ENCODE data around the gene AMIGO2.
"Not testable (repeated sequence)": the region's sequence is repeated elsewhere in the genome, so short reads cannot be mapped to it uniquely, and the experiment has no call there.

Gene AMIGO2, protein sequence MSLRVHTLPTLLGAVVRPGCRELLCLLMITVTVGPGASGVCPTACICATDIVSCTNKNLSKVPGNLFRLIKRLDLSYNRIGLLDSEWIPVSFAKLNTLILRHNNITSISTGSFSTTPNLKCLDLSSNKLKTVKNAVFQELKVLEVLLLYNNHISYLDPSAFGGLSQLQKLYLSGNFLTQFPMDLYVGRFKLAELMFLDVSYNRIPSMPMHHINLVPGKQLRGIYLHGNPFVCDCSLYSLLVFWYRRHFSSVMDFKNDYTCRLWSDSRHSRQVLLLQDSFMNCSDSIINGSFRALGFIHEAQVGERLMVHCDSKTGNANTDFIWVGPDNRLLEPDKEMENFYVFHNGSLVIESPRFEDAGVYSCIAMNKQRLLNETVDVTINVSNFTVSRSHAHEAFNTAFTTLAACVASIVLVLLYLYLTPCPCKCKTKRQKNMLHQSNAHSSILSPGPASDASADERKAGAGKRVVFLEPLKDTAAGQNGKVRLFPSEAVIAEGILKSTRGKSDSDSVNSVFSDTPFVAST

DNA sequence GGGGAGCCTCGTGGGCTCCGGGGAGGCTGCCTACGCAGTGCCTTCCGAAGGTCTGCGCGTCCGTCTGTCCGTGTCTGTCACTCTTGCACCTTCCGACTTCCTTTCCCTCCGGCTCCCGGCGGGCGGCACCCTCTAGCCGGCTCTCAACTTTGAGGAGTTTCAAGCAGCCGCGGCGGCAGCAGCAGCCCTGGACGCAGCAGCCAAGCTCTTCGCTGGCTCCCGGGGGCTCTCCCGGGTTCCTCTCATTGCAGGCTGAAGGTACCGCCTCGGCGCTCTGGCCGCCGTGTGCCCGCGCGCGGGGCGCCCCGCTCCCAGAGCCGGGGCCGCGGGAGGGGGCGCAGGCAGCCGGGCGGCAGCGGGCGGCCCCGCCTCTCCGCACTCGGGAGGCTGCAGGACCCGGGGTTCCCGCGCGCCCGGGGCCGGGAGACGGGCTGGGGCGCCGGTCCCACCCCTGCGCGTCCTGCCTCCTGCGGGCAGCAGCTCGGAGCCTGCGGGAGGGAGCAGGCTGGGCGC is at the start of gene AMIGO2, which contains the start of gene PCED1B:
Gene AMIGO2 (minus strand): TSS at position 492 of the 513 bp plus-strand sequence. CDS start 957 bp downstream, outside the sequence.
Gene PCED1B (plus strand): TSS at position 154 of the 513 bp plus-strand sequence. CDS start 155,443 bp downstream, outside the sequence.
- DNase-seq (ENCODE audit: low spot score in 2 of 2) (peak; percentile 39 to 81), ATAC-seq (peak; percentile 70)
- Mint-ChIP-seq H3K36me3 (peaks cover 22% of the 10 kb centered on the region), H3K4me1 (peaks cover 70% of the 10 kb centered on the region), H3K9me3 (no peaks in the 10 kb centered on the region), H3K4me3 (peak within 1 kb of the TSS; percentile 94), H3K27ac (peak within 1 kb of the TSS; percentile 98)

DNA sequence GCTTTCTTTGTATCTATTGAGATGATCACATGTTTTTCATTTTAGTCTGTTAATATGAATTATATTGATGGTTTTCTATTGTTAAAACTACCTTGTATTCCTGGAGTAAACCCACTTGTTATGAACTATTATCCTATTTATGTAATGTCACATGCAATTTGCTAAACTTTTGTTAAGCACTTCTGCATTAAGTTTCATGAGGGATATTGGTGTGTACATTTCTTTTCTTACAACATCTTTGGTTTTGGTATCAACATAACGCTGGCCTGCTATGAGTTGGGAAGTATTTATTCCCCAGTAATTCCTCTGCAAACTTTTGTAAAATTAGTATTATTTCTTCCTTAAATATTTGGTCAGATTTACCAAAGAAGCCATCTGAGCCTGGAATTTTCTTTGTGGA is 46.5 kb upstream of the AMIGO2 start:
- no peaks in the 10 kb centered on the region for H3K36me3 Mint-ChIP-seq
- no peaks in the 10 kb centered on the region for H3K9me3 Mint-ChIP-seq
- ATAC-seq = no peak
- DNase-seq (ENCODE audit: low spot score in 2 of 2) = no peak
- peaks cover 11% of the 10 kb centered on the region for H3K4me1 Mint-ChIP-seq
- H3K27ac Mint-ChIP-seq = no peak overlapping the region
- no peak overlapping the region for H3K4me3 Mint-ChIP-seq

DNA sequence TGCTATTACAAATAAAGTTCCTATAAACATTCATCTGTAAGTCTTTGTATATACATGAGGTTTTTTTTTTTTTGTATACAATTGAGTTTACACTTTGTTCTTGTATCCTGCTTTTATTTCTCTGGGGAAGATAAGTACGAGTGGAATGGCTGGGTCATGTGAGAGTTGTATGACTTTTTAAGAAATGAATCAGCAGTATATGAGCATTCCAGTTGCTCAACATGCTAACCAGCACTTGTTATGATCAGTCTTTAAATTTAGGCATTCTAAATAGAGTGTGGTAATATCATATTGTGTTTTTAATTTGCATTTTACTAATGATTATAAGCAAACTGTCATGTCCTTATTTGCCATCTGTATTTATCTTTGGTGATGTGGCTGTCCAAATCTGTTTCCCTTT is 44.7 kb upstream of the AMIGO2 start:
- H3K27ac Mint-ChIP-seq = no peak overlapping the region
- no peak overlapping the region for H3K4me3 Mint-ChIP-seq
- H3K9me3 Mint-ChIP-seq = no peaks in the 10 kb centered on the region
- no peaks in the 10 kb centered on the region for H3K36me3 Mint-ChIP-seq
- peaks cover 19% of the 10 kb centered on the region for H3K4me1 Mint-ChIP-seq
- ATAC-seq (no peak), DNase-seq (ENCODE audit: low spot score in 2 of 2) (no peak)

DNA sequence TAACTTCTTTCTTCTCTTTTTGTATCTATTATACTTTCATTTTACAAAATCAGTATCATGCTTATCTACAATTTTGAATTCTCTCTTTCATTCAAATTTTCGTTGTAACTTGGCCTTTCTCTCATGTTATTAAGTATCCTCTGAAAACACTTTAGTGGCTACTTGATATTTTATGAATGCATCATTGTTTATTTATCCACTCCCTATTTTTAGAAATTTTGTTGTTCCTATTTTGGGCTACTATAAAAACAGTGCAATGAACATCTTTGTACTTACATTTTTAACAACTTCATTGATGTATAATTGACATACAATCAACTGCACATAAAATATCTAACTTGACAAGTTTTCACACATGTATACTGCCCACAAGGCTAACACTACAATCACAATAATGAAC is 44.0 kb upstream of the AMIGO2 start:
- Mint-ChIP-seq H3K27ac (no peak overlapping the region), H3K4me1 (peaks cover 19% of the 10 kb centered on the region), H3K9me3 (no peaks in the 10 kb centered on the region), H3K4me3 (no peak overlapping the region), H3K36me3 (no peaks in the 10 kb centered on the region)
- ATAC-seq (no peak), DNase-seq (ENCODE audit: low spot score in 2 of 2) (no peak)

DNA sequence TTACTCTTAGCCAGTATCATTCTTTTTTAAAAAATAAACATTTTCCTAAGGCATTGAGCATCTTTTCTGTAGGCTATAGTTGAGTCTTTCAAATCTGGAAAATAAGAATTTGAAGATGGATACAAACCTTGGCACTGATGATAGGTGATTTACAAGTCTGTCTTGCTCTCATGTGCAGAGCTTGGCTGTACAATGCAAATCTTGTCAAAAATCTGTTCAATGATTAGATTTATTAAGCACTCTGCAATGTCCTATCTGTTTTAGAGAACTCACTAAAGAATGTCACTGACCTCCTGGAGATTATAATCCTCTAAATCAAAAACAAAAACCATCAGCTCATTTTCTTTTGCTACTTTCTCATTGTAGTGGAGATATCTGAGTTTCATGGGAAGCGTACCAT is 42.8 kb upstream of the AMIGO2 start:
- Mint-ChIP-seq H3K36me3 (no peaks in the 10 kb centered on the region), H3K27ac (no peak overlapping the region), H3K4me3 (no peak overlapping the region), H3K4me1 (peaks cover 19% of the 10 kb centered on the region), H3K9me3 (no peaks in the 10 kb centered on the region)
- no peak for ATAC-seq
- no peak for DNase-seq (ENCODE audit: low spot score in 2 of 2)

DNA sequence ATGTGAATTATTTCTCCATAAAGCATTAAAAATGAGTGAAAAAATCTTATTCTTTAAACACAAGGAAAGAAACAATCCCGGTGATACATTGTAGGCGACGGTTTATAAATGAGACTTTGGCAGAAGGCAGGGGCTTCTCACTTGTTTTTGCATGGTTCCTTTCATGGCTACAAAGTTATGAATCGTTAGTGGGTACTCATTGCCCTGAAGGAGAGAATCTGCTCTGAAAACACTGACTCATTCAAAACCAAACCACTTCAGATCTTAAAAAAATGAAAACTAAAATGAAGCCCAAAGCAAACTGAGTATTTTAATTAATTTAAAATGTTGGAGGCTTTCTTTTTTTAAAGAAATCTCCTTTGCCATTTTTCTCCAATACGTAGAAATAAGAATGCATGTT is 41.4 kb upstream of the AMIGO2 start:
- Mint-ChIP-seq H3K27ac (peak overlapping the region; percentile 86), H3K4me3 (peak overlapping the region; percentile 14), H3K36me3 (no peaks in the 10 kb centered on the region), H3K9me3 (no peaks in the 10 kb centered on the region), H3K4me1 (peaks cover 19% of the 10 kb centered on the region)
- peak; percentile 98 for ATAC-seq
- no peak for DNase-seq (ENCODE audit: low spot score in 2 of 2)

DNA sequence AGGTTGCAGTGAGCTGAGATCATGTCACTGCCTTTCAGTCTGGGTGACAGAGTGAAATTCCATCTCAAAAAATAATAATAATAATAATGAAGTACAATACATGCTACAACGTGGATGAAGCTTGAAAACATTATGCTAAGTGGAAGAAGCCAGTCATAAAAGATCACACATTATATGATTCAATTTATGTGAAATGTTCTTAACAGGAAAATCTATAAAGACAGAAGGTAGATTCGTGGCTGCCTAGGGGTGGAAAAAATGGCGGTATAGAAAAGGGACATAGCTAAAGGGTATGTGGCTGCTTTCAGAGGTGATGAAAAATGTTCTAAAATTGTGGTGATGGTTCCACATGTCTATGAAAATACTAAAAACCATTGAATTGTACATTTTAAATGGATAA is 41.0 kb upstream of the AMIGO2 start:
- H3K4me3 Mint-ChIP-seq = peak overlapping the region; percentile 14
- DNase-seq (ENCODE audit: low spot score in 2 of 2) (no peak), ATAC-seq (peak; percentile 91)
- no peaks in the 10 kb centered on the region for H3K36me3 Mint-ChIP-seq
- no peaks in the 10 kb centered on the region for H3K9me3 Mint-ChIP-seq
- H3K27ac Mint-ChIP-seq = peak overlapping the region; percentile 86
- peaks cover 19% of the 10 kb centered on the region for H3K4me1 Mint-ChIP-seq

- peaks cover 14% of the 10 kb centered on the region for H3K4me1 Mint-ChIP-seq
- not testable (repeated sequence) for H3K9me3 Mint-ChIP-seq; DNase-seq (ENCODE audit: low spot score in 2 of 2); H3K27ac Mint-ChIP-seq; H3K36me3 Mint-ChIP-seq; H3K4me3 Mint-ChIP-seq; ATAC-seq
Measured at GRCh38 chr12:47117305-47117704, 37.5 kb upstream of the AMIGO2 start.

GRCh38 chr12:47114481-47114892 is 34.7 kb upstream of the AMIGO2 start:
- DNase-seq (ENCODE audit: low spot score in 2 of 2) (no peak), ATAC-seq (no peak)
- Mint-ChIP-seq H3K27ac (no peak overlapping the region), H3K4me1 (peaks cover 17% of the 10 kb centered on the region), H3K36me3 (no peaks in the 10 kb centered on the region), H3K9me3 (no peaks in the 10 kb centered on the region), H3K4me3 (no peak overlapping the region)

DNA sequence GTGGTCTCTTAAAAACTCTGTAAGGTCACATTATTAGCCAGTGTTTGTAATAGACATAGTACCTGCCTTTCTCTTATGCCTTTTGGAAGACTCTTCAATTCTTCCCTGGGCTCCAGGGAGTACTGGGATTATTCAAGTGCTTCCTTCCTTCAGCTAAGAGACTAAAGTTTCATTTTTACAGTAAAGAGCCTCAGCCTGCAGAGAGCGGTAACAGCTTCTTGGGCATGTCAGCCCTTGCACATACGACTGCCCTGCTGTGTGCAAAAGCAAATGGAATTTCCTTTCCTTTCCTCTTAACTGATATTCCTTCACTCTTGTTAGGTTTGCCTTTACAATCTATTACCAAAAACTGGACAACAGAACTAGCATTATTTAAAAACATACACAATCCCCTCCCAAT is 32.9 kb upstream of the AMIGO2 start:
- Mint-ChIP-seq H3K27ac (no peak overlapping the region), H3K36me3 (no peaks in the 10 kb centered on the region), H3K4me3 (no peak overlapping the region)

DNA sequence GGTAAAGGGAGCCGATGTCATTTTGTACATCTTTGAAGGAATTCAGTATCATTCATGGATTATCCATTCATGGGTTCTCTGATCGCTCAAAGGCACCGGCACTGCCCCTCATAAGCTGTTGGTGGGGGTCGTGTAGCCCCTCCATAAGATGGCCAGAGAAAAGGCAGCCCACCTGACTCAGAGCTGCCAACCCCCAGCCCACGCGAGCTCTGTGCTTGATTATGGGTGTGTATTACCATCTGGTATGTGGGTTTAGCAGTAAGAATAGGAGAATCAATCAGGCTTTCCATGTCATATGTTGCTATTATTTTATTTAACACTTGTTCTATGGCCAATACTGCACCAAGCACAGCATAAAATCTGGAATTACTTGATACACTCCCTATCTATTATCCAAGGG is 32.1 kb upstream of the AMIGO2 start:
- H3K36me3 Mint-ChIP-seq = no peaks in the 10 kb centered on the region
- peak overlapping the region; percentile 18 for H3K27ac Mint-ChIP-seq
- peaks cover 22% of the 10 kb centered on the region for H3K4me1 Mint-ChIP-seq
- DNase-seq (ENCODE audit: low spot score in 2 of 2) = no peak
- H3K4me3 Mint-ChIP-seq = peak overlapping the region; percentile 21
- peak; percentile 60 for ATAC-seq
- H3K9me3 Mint-ChIP-seq = no peaks in the 10 kb centered on the region

More for the DNA sequence above, 32.9 kb upstream of the AMIGO2 start:
- ATAC-seq (no peak), DNase-seq (ENCODE audit: low spot score in 2 of 2) (no peak)
- H3K9me3 Mint-ChIP-seq = no peaks in the 10 kb centered on the region
- H3K4me1 Mint-ChIP-seq = peaks cover 17% of the 10 kb centered on the region

DNA sequence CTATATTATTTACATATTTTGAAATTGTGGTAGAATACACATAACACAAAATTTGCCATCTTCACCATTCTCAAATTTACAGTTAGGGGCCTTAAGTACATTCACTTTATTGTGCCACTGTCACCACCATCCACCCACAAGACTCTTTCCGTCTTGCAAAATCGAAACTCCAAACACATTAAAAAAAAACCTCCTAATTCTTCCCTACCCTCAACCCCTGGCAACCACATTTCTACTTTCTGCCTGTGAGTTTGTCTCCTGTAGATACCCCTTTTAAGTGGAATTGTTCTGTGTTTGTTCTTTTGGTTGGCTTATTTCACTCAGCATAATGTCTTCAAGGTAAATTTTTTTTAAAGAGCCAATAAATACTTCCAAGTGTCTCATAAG is 31.6 kb upstream of the AMIGO2 start:
- H3K4me1 Mint-ChIP-seq = peaks cover 22% of the 10 kb centered on the region
- no peaks in the 10 kb centered on the region for H3K36me3 Mint-ChIP-seq
- ATAC-seq = peak; percentile 89
- no peaks in the 10 kb centered on the region for H3K9me3 Mint-ChIP-seq
- peak overlapping the region; percentile 21 for H3K4me3 Mint-ChIP-seq
- DNase-seq (ENCODE audit: low spot score in 2 of 2) = peak in 1 of 2 donors; percentile 60
- peak overlapping the region; percentile 18 for H3K27ac Mint-ChIP-seq

GRCh38 chr12:47110718-47111391 is 31.1 kb upstream of the AMIGO2 start:
- Mint-ChIP-seq H3K4me1 (peaks cover 22% of the 10 kb centered on the region), H3K9me3 (no peaks in the 10 kb centered on the region), H3K27ac (peak overlapping the region; percentile 18), H3K4me3 (peak overlapping the region; percentile 21), H3K36me3 (no peaks in the 10 kb centered on the region)
- ATAC-seq (peak; percentile 71), DNase-seq (ENCODE audit: low spot score in 2 of 2) (no peak)

DNA sequence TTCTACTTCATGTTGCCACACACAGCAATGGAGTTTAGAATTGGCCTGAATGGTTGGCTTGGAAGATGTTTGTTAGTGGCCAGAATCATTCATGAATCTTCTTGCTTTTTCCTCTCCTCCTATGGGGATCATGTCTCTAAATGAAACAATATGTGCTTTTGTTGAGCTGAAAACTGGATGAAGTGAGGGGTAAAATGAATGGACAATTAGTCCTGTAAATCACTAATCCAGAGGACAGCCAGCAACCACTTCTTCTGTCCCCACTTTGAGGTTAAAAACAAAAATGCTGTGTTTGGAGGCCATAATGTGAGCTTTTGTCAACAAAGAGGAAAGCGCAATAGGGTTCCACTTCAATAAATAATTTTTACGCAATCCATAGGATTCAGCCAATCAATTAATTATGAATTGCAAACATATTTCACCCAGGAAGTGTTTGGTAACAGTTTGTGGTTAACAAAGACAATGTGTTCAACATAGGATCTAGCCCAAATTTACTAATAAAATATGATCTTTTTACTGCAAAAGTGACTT is 30.3 kb upstream of the AMIGO2 start:
- no peaks in the 10 kb centered on the region for H3K9me3 Mint-ChIP-seq
- no peak overlapping the region for H3K27ac Mint-ChIP-seq
- peaks cover 22% of the 10 kb centered on the region for H3K4me1 Mint-ChIP-seq
- H3K4me3 Mint-ChIP-seq = no peak overlapping the region
- ATAC-seq = no peak
- no peaks in the 10 kb centered on the region for H3K36me3 Mint-ChIP-seq
- DNase-seq (ENCODE audit: low spot score in 2 of 2) = no peak

DNA sequence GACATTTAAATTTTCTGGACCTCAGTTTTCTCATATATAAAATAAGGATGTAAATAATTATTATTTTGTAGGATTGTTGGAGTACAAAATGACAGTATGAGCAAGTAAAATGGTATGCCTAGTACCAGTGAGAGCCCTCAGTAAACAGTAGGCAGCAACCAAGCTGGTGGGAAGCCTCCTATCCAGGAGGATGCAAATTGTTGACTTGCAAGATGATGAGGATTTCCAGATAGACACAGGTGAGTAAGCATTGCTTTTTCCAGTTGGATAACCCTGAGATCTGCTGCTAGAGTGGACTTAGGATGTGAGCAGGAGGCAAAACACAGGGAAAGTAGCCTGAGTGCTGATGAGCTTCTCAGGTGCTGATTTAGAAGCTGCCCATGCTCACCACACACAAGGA is 28.2 kb upstream of the AMIGO2 start:
- Mint-ChIP-seq H3K36me3 (no peaks in the 10 kb centered on the region), H3K4me3 (no peak overlapping the region), H3K9me3 (no peaks in the 10 kb centered on the region), H3K4me1 (peaks cover 22% of the 10 kb centered on the region), H3K27ac (no peak overlapping the region)
- ATAC-seq = no peak
- DNase-seq (ENCODE audit: low spot score in 2 of 2) = no peak
